OCI-LY7 (cell line): ENCODE data around the gene SFSWAP. TPM values are rescaled to one million over a fixed set of nuclear protein-coding genes. Genes with fewer than 3 reads are reported as not detected.
"Not testable (repeated sequence)": the region's sequence is repeated elsewhere in the genome, so short reads cannot be mapped to it uniquely, and the experiment has no call there.

Experiments
- BruUV-seq: library from RNA; stranded (reverse); fragments of 400-500 nt; replicated peaks from 2 replicates; lab custom pipeline; 2021; lab: Mats Ljungman, UMichigan
- CTCF ChIA-PET: fragments of 300-600 bp; sonication (Branson Sonifier 250); formaldehyde crosslinking; loops from one replicate; lab custom pipeline; 2022; ENCODE audit warnings: antibody characterized with exemption; ENCODE audit not compliant: unreplicated experiment; lab: Charles Lee
- POLR2A ChIA-PET: fragments of 300-600 bp; sonication (Branson Sonifier 250); formaldehyde crosslinking; loops from one replicate; lab custom pipeline; 2022; ENCODE audit warnings: antibody characterized with exemption; lab: Charles Lee
- DNase-seq: peaks from one replicate; pipeline ENCODE4 v3.0.0-alpha.2; 2015; ENCODE audit warnings: low spot score
- H2AFZ ChIP-seq: fragments of 200-600 bp; sonication (generic), shearing (Covaris generic); 2 replicates; pipeline ENCODE4 v1.6.1; 2014; ENCODE audit warnings: mild to moderate bottlenecking, antibody characterized with exemption, low read length, moderate library complexity
- H3K27ac ChIP-seq: fragments of 200-600 bp; sonication (generic); 2 replicates; pipeline ENCODE4 v1.5.1; 2014; ENCODE audit warnings: mixed run types, low read depth, mild to moderate bottlenecking, moderate library complexity, low read length, inconsistent platforms; ENCODE audit not compliant: poor library complexity, severe bottlenecking
- H3K36me3 ChIP-seq: fragments of 200-600 bp; sonication (generic); 2 replicates; pipeline ENCODE4 v1.6.1; 2014; ENCODE audit warnings: mild to moderate bottlenecking, antibody characterized with exemption, low read length, moderate library complexity, mixed read lengths; ENCODE audit not compliant: insufficient read depth
- H3K4me1 ChIP-seq: fragments of 200-600 bp; sonication (generic); 2 replicates; pipeline ENCODE4 v1.5.1; 2014; ENCODE audit warnings: mild to moderate bottlenecking, low read length; ENCODE audit not compliant: insufficient read depth, poor library complexity, severe bottlenecking
- H3K4me2 ChIP-seq: fragments of 200-600 bp; sonication (generic); 2 replicates; pipeline ENCODE4 v1.6.1; 2014; ENCODE audit warnings: mild to moderate bottlenecking, low read length
- H3K4me3 ChIP-seq: fragments of 200-600 bp; sonication (generic); 2 replicates; pipeline ENCODE4 v1.5.1; 2014; ENCODE audit warnings: mild to moderate bottlenecking, low read depth, low read length; ENCODE audit not compliant: poor library complexity, severe bottlenecking
- H3K79me2 ChIP-seq: fragments of 200-600 bp; sonication (generic); 2 replicates; pipeline ENCODE4 v1.6.1; 2016; ENCODE audit warnings: low read depth, mild to moderate bottlenecking, low read length, moderate library complexity, mixed read lengths; ENCODE audit not compliant: insufficient read depth
- H3K9me2 ChIP-seq: fragments of 200-600 bp; sonication (generic); 2 replicates; pipeline ENCODE4 v1.6.1; 2016; ENCODE audit warnings: mild to moderate bottlenecking, low read length, mixed read lengths; ENCODE audit not compliant: insufficient read depth
- H3K9me3 ChIP-seq: fragments of 200-600 bp; sonication (generic); 2 replicates; pipeline ENCODE4 v1.6.1; 2014; ENCODE audit warnings: mild to moderate bottlenecking, mixed run types, low read length, mixed read lengths
- H4K20me1 ChIP-seq: fragments of 200-600 bp; sonication (generic); 2 replicates; pipeline ENCODE4 v1.6.1; 2014; ENCODE audit warnings: mild to moderate bottlenecking, antibody characterized with exemption, low read length, moderate library complexity, mixed read lengths; ENCODE audit not compliant: insufficient read depth
- CTCF ChIP-seq: fragments of 200-600 bp; sonication (generic); conservative IDR thresholded peaks from 2 replicates; pipeline ENCODE4 v1.5.1; 2014; ENCODE audit warnings: mild to moderate bottlenecking, antibody characterized with exemption, low read length, moderate library complexity, mixed read lengths
- EZH2phosphoT487 ChIP-seq: fragments of 200-600 bp; sonication (generic); IDR thresholded peaks from 2 replicates; pipeline ENCODE4 v1.6.1; 2018; ENCODE audit warnings: low read depth, borderline replicate concordance, mild to moderate bottlenecking, mixed run types, antibody characterized with exemption, low read length, moderate library complexity, mixed read lengths
- intact Hi-C: fragments of 100-400 bp; cut with micrococcal nuclease; formaldehyde crosslinking; loops from one replicate; pipeline ENCODE4 v1.10.0; 2022; ENCODE audit not compliant: unreplicated experiment
- total RNA-seq, 2 experiments: library from RNA; depleted of rRNA in 1 of 2; stranded (reverse); fragments of >200 nt in 1 of 2; shearing (Covaris generic) in 1 of 2; gene quantifications; 2 replicates each; pipeline ENCODE4 v1.2.3, GENCODE V29; 2014 to 2022

Gene SFSWAP
- total RNA-seq, 2 experiments from 2014 or later, result 54.0 to 87.1 TPM

DNA sequence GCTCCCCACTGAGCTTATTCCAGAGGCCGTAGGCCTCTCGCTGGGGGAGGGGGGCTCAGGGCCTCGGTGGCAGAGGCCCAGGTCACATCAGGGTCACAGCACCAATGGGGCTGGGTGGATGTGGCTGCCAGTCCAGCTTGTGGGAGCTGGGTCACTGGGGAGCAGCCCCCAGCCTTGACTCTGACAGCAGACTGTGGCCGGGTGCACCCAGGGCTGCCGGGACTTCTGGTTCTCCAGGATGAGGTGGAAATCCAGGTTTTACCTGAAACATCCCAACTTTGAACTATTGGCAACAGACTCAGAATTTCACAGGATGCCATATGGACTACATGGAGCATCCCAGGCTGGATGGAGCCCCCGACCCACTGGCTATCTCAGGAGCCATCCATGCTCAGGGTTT is 33.8 kb upstream of the SFSWAP start:
- DNase-seq, H2AFZ ChIP-seq, H3K4me3 ChIP-seq, BruUV-seq, H3K9me3 ChIP-seq, H4K20me1 ChIP-seq, H3K4me1 ChIP-seq, H3K36me3 ChIP-seq, POLR2A ChIA-PET, H3K27ac ChIP-seq, H3K79me2 ChIP-seq, intact Hi-C loops, H3K4me2 ChIP-seq, H3K9me2 ChIP-seq, CTCF ChIA-PET: not testable (repeated sequence)

DNA sequence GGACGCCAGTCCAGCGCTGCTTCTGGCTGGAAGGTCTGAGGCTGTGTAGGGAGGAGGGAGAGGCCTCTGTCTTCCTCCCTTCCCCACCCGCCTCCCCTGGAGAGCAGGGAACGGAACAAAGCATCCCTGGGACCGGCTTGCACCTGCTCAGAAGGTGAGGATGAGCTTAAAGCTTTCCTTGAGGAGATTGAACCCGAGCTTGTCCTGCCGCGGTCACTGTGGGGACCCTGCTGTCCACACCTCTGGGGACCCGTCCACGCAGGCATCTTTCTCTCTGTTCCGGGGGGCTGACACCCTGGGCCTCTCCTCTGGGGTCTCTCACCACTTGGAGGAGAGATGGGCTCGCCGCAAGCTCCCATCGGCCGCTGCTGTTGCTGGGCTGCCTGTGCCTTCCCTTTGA is 33.2 kb upstream of the SFSWAP start:
- BruUV-seq, result no TSS peak
- H2AFZ ChIP-seq, result no peak overlapping the region
- TF ChIP-seq CTCF, result no peak
- TF ChIP-seq EZH2phosphoT487, result no peak
- no peaks in the 10 kb centered on the region for H4K20me1 ChIP-seq
- no peaks in the 10 kb centered on the region for H3K9me3 ChIP-seq
- no peak for DNase-seq
- no peaks in the 10 kb centered on the region for H3K36me3 ChIP-seq
- ChIA-PET POLR2A (no interaction called here), CTCF (no interaction called here)
- H3K9me2 ChIP-seq, result no peaks in the 10 kb centered on the region
- H3K4me1 ChIP-seq, result peaks cover 10% of the 10 kb centered on the region
- H3K4me2 ChIP-seq, result no peak overlapping the region
- intact Hi-C loops, result no loop called here
- H3K79me2 ChIP-seq, result no peaks in the 10 kb centered on the region
- H3K4me3 ChIP-seq, result no peak overlapping the region
- H3K27ac ChIP-seq, result no peak overlapping the region

GRCh38 chr12:131678389-131679181 is 32.3 kb upstream of the SFSWAP start:
- peaks cover 13% of the 10 kb centered on the region for H3K4me1 ChIP-seq
- H4K20me1 ChIP-seq, intact Hi-C loops, H2AFZ ChIP-seq, BruUV-seq, H3K27ac ChIP-seq, H3K9me3 ChIP-seq, H3K4me2 ChIP-seq, H3K9me2 ChIP-seq, H3K4me3 ChIP-seq, H3K36me3 ChIP-seq, H3K79me2 ChIP-seq, DNase-seq, CTCF ChIA-PET, POLR2A ChIA-PET: not testable (repeated sequence)

- H4K20me1 ChIP-seq, H3K9me2 ChIP-seq, CTCF ChIA-PET, POLR2A ChIA-PET, H3K4me3 ChIP-seq, H3K79me2 ChIP-seq, BruUV-seq, H3K9me3 ChIP-seq, H3K4me2 ChIP-seq, H2AFZ ChIP-seq, DNase-seq, H3K27ac ChIP-seq, H3K36me3 ChIP-seq, intact Hi-C loops: not testable (repeated sequence)
- H3K4me1 ChIP-seq, result peaks cover 13% of the 10 kb centered on the region
Measured at GRCh38 chr12:131679186-131679585, 31.7 kb upstream of the SFSWAP start.

DNA sequence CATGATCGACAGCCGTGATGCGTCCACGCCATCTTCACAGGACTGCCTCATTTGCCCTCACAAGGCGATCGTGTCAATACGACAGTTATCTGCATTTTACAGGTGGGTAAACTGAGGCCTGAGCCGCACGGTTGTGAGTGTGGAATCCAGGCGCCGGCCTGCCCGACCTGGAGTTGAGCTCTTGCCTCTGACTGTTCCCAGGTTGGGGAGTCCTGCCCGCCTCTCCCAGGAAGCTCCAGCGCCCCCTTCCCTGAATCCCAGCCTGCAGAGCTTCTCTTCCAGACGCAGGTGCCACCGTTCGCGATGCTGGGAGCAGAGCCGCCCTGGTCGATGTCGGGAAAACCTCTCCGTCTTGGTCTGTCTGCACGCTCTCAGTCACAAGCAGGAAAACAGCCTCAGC is 31.1 kb upstream of the SFSWAP start:
- intact Hi-C loops, BruUV-seq, H3K9me2 ChIP-seq, H3K4me2 ChIP-seq, H3K9me3 ChIP-seq, H2AFZ ChIP-seq, H3K4me3 ChIP-seq, H3K27ac ChIP-seq, DNase-seq, POLR2A ChIA-PET, CTCF ChIA-PET, H3K79me2 ChIP-seq, H3K36me3 ChIP-seq, H4K20me1 ChIP-seq: not testable (repeated sequence)
- H3K4me1 ChIP-seq, result peaks cover 13% of the 10 kb centered on the region
